GM12891 (cell line): Measurements from ENCODE around the gene PERCC1.

ENCODE experiments used
- POLR2A ChIP-seq: IDR thresholded peaks from 2 replicates; pipeline ENCODE4 v1.6.1; 2011; ENCODE audit warnings: low read depth, low read length, control low read depth
- POLR2AphosphoS5 ChIP-seq: IDR thresholded peaks from 2 replicates; pipeline ENCODE4 v1.6.1; 2011; ENCODE audit warnings: low read depth, low read length, control low read depth
- TAF1 ChIP-seq: IDR thresholded peaks from 2 replicates; pipeline ENCODE4 v1.6.1; 2011; ENCODE audit warnings: low read depth, low read length, control low read depth

DNA sequence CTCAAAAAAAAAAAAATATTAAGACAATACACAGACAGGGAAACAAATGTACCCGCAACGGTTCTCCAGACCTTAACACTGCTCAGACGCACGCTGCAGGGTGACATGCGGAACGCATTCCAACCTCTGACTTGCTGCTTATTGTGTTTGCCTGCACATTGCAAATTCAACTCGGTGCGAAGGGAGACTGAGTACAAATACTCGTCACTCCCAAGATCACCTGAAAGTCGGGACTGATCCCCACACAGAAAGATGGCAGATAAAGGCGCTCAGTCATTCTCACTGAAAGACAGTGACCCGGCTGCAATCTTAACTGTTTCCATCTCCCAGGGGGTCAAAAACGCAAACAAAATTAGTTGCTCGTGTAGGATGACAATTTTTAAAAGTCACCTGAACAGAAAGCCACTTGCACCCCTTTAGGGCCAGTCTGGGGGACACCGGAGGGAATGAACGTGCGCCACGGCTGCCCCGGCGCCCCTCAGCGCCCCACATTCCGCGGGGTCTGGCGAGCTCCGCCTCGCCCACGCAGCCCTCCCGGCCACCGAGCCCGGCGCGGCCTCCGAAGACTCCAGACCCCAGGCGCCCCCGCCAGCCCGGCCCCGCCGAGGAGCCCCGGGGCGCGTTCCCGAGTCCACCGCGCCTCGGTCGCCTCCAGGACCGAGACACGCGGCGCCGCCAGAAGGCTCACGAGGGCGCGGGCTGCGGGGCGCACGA lies 43.4 kb downstream of the PERCC1 start:
- no peak for TF ChIP-seq POLR2A
- no peak for TF ChIP-seq POLR2AphosphoS5
- TF ChIP-seq TAF1 = no peak
